Activated T-helper 1 cell treated with anti-CD3 and anti-CD28 coated beads, Interleukin-2, amount 50 U/mL, for 16 hours (primary cell): ENCODE results near the gene WDR89.
"Not testable (repeated sequence)": the region's sequence is repeated elsewhere in the genome, so short reads cannot be mapped to it uniquely, and the experiment has no call there.

Experiments used
- DNase-seq, 2 donors: peaks; one replicate each; pipeline ENCODE4 v3.0.0-alpha.2; 2020; ENCODE audit warnings: low read depth in 1 of 2, low spot score in 1 of 2

WDR89 gene

GRCh38 chr14:63603749-63604277, 37.9 kb downstream of the WDR89 start:
- no peak for DNase-seq

GRCh38 chr14:63598807-63599206, 42.9 kb downstream of the WDR89 start:
- DNase-seq: no peak

GRCh38 chr14:63596998-63597658, 44.5 kb downstream of the WDR89 start:
- no peak for DNase-seq

GRCh38 chr14:63594455-63595372, 47.0 kb downstream of the WDR89 start:
- DNase-seq: no peak

GRCh38 chr14:63583046-63583445, 58.6 kb downstream of the WDR89 start:
- not testable (repeated sequence) for DNase-seq

- DNase-seq: no peak
Measured at GRCh38 chr14:63581491-63581890, 60.2 kb downstream of the WDR89 start.

GRCh38 chr14:63578300-63578699, 63.4 kb downstream of the WDR89 start:
- DNase-seq: no peak

GRCh38 chr14:63573581-63573980, 68.1 kb downstream of the WDR89 start:
- DNase-seq: no peak

GRCh38 chr14:63565448-63565847, 76.2 kb downstream of the WDR89 start:
- DNase-seq: no peak

- DNase-seq: no peak
Measured at GRCh38 chr14:63564318-63564717, 77.4 kb downstream of the WDR89 start.

GRCh38 chr14:63563370-63564026, 78.2 kb downstream of the WDR89 start:
- no peak for DNase-seq

GRCh38 chr14:63562405-63562804, 79.3 kb downstream of the WDR89 start:
- no peak for DNase-seq

- DNase-seq: no peak
Measured at GRCh38 chr14:63555572-63555971, 86.1 kb downstream of the WDR89 start.

- DNase-seq: no peak
Measured at GRCh38 chr14:63551332-63551731, 90.3 kb downstream of the WDR89 start.

GRCh38 chr14:63547798-63548335, 93.8 kb downstream of the WDR89 start:
- DNase-seq: no peak
